ENCODE results near the gene PLSCR4. TPM values are rescaled to one million over a fixed set of nuclear protein-coding genes. Genes with fewer than 3 reads are reported as not detected.
A peak's percentile ranks its signal among the peaks of the same experiment; 100 is the strongest.
"Not testable (repeated sequence)": the region's sequence is repeated elsewhere in the genome, so short reads cannot be mapped to it uniquely, and the experiment has no call there.

Gene PLSCR4
- total and polyA plus RNA-seq, 11 donors = 4.0 to 36.3 (median 13.4) TPM

GRCh38 chr3:146256851-146257486, 6.1 kb upstream of the PLSCR4 start:
- Histone ChIP-seq H3K27me3 (no peaks in the 10 kb centered on the region), H3K36me3 (no peaks in the 10 kb centered on the region), H3K9me3 (peaks cover 0 to 20% (median 0%) of the 10 kb centered on the region in 12 donors), H3K27ac (no peak overlapping the region), H3K4me3 (no peak overlapping the region), H3K4me1 (peaks cover 0 to 4% (median 0%) of the 10 kb centered on the region in 12 donors)
- DNase-seq = no peak
- no peak for TF ChIP-seq CTCF (IDR thresholded peaks at IDR 0.05)
- TF ChIP-seq POLR2A (IDR thresholded peaks at IDR 0.05) = no peak
- WGBS, 4 donors = 59 to 84% (median 74%) methylated on average over 3 of the region's 3 CpGs
- intact Hi-C loops (cut with DNase I) = no loop called here
- ATAC-seq = no peak

- H3K27ac ChIP-seq = peak overlapping the region in 8 of 12 donors; percentile 82 to 96 (median 88)
- intact Hi-C loops (cut with DNase I) = loop anchor here in 1 of 10 donors (5.0 kb wide), 1 partner anchor 55 kb away; no protein-coding TSS in a partner anchor
- peaks cover 0 to 20% (median 0%) of the 10 kb centered on the region in 12 donors for H3K9me3 ChIP-seq
- H3K4me1 ChIP-seq = peaks cover 0 to 14% (median 8%) of the 10 kb centered on the region in 12 donors
- 80 to 88% (median 86%) methylated on average over 10 of the region's 10 CpGs for WGBS, 4 donors
- H3K36me3 ChIP-seq, ATAC-seq, H3K4me3 ChIP-seq, H3K27me3 ChIP-seq, DNase-seq: not testable (repeated sequence)
Observed at GRCh38 chr3:146252445-146252844, 1.5 kb upstream of the PLSCR4 start.

GRCh38 chr3:146249921-146250320, 984 bp downstream of the PLSCR4 start:
- intact Hi-C loops (cut with DNase I) = loop anchor here in 2 of 10 donors (2.0 to 5.0 kb wide), 2 partner anchors 27 to 57 kb away; no protein-coding TSS in a partner anchor
- H3K4me3 ChIP-seq = peak overlapping the region; percentile 62 to 87 (median 78)
- ATAC-seq (no peak), DNase-seq (no peak)
- WGBS, 4 donors = 60 to 76% (median 65%) methylated on average over 1 of the region's 1 CpG
- peak overlapping the region; percentile 77 to 96 (median 88) for H3K27ac ChIP-seq
- no peaks in the 10 kb centered on the region for H3K36me3 ChIP-seq
- H3K27me3 ChIP-seq = peaks cover 0 to 7% (median 0%) of the 10 kb centered on the region in 9 donors
- H3K9me3 ChIP-seq = peaks cover 0 to 20% (median 0%) of the 10 kb centered on the region in 12 donors
- peaks cover 0 to 21% (median 11%) of the 10 kb centered on the region in 12 donors for H3K4me1 ChIP-seq
- TF ChIP-seq POLR2A (IDR thresholded peaks at IDR 0.05) (no peak), CTCF (IDR thresholded peaks at IDR 0.05) (no peak)

GRCh38 chr3:146247911-146248310, 3.0 kb downstream of the PLSCR4 start:
- intact Hi-C loops (cut with DNase I) = no loop called here
- peaks cover 0 to 21% (median 11%) of the 10 kb centered on the region in 12 donors for H3K4me1 ChIP-seq
- peak overlapping the region in 5 of 12 donors; percentile 0 to 79 (median 77) for H3K4me3 ChIP-seq
- H3K36me3 ChIP-seq = no peaks in the 10 kb centered on the region
- DNase-seq = no peak
- H3K9me3 ChIP-seq = peaks cover 0 to 2% (median 0%) of the 10 kb centered on the region in 12 donors
- 91 to 100% (median 94%) methylated on average over 1 of the region's 1 CpG for WGBS, 4 donors
- TF ChIP-seq POLR2A (IDR thresholded peaks at IDR 0.05) = no peak
- TF ChIP-seq CTCF (IDR thresholded peaks at IDR 0.05) = no peak
- ATAC-seq = no peak
- H3K27me3 ChIP-seq = peaks cover 0 to 7% (median 0%) of the 10 kb centered on the region in 9 donors
- no peak overlapping the region for H3K27ac ChIP-seq

All from heart left ventricle (tissue), 16 donors.